SK-N-SH (cell line): Measurements from ENCODE around the gene DCDC2.

Experiments used
- ELF1 ChIP-seq: IDR thresholded peaks from 2 replicates; pipeline ENCODE4 v1.4.0; 2012
- FOSL2 ChIP-seq: IDR thresholded peaks from 2 replicates; pipeline ENCODE4 v1.4.0; 2012; ENCODE audit warnings: low read depth, mild to moderate bottlenecking, moderate library complexity, borderline replicate concordance
- FOXM1 ChIP-seq: IDR thresholded peaks from 2 replicates; pipeline ENCODE4 v1.4.0; 2012; ENCODE audit warnings: low read depth, mild to moderate bottlenecking
- GATA2 ChIP-seq: sonication (generic); formaldehyde crosslinking; IDR thresholded peaks from 2 replicates; pipeline ENCODE4 v1.5.0; 2020; ENCODE audit warnings: mild to moderate bottlenecking, missing genetic modification reagents
- TAF1 ChIP-seq: IDR thresholded peaks from 2 replicates; pipeline ENCODE4 v1.6.1; 2012; ENCODE audit warnings: low read depth, mild to moderate bottlenecking, low read length, moderate library complexity, borderline replicate concordance
- TF ChIP-seq, protein P1 (sequence below): fragments of 200-600 bp; sonication (generic); IDR thresholded peaks from 2 replicates; pipeline ENCODE4 v1.6.1; 2017; ENCODE audit warnings: antibody characterized with exemption, mild to moderate bottlenecking, moderate library complexity
- TF ChIP-seq, protein P2 (sequence below): IDR thresholded peaks from 2 replicates; pipeline ENCODE4 v1.4.0; 2012; ENCODE audit warnings: low read depth
- TF ChIP-seq, protein P3 (sequence below): fragments of 150-350 bp; IDR thresholded peaks from 2 replicates; pipeline ENCODE4 v1.6.1; 2017; ENCODE audit warnings: antibody characterized with exemption, low read length, low read depth, borderline replicate concordance
- TF ChIP-seq, protein P4 (sequence below): IDR thresholded peaks from 2 replicates; pipeline ENCODE4 v1.6.1; 2012; ENCODE audit warnings: mild to moderate bottlenecking, low read depth, low read length, moderate library complexity

DNA sequence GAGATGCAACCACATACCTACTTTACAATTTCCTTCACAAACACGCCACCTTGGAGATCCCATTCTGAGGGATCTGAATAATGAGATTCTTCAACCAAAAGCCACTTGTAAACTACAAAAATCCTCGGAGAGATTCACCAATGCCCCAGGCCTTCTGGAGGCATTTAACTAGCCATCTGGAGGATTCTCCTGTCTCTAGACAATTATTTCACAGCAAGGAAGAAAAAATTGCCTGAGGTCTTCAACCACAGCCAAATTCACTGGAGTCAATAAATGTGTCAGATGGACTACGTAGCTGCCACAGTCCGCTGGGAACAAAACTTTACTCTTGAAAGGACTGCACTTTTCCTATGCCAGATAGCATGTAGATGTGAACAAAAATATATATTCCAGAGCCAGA is 19.0 kb upstream of the DCDC2 start:
- TF ChIP-seq, protein P1, sequence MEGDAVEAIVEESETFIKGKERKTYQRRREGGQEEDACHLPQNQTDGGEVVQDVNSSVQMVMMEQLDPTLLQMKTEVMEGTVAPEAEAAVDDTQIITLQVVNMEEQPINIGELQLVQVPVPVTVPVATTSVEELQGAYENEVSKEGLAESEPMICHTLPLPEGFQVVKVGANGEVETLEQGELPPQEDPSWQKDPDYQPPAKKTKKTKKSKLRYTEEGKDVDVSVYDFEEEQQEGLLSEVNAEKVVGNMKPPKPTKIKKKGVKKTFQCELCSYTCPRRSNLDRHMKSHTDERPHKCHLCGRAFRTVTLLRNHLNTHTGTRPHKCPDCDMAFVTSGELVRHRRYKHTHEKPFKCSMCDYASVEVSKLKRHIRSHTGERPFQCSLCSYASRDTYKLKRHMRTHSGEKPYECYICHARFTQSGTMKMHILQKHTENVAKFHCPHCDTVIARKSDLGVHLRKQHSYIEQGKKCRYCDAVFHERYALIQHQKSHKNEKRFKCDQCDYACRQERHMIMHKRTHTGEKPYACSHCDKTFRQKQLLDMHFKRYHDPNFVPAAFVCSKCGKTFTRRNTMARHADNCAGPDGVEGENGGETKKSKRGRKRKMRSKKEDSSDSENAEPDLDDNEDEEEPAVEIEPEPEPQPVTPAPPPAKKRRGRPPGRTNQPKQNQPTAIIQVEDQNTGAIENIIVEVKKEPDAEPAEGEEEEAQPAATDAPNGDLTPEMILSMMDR, result no peak
- TF ChIP-seq FOXM1 (no peak), FOSL2 (no peak), TAF1 (no peak), ELF1 (no peak), GATA2 (CRISPR knock-in tag) (no peak)
- TF ChIP-seq, protein P2, sequence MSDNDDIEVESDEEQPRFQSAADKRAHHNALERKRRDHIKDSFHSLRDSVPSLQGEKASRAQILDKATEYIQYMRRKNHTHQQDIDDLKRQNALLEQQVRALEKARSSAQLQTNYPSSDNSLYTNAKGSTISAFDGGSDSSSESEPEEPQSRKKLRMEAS, result no peak
- TF ChIP-seq, protein P3, sequence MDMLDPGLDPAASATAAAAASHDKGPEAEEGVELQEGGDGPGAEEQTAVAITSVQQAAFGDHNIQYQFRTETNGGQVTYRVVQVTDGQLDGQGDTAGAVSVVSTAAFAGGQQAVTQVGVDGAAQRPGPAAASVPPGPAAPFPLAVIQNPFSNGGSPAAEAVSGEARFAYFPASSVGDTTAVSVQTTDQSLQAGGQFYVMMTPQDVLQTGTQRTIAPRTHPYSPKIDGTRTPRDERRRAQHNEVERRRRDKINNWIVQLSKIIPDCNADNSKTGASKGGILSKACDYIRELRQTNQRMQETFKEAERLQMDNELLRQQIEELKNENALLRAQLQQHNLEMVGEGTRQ, result no peak
- TF ChIP-seq, protein P4, sequence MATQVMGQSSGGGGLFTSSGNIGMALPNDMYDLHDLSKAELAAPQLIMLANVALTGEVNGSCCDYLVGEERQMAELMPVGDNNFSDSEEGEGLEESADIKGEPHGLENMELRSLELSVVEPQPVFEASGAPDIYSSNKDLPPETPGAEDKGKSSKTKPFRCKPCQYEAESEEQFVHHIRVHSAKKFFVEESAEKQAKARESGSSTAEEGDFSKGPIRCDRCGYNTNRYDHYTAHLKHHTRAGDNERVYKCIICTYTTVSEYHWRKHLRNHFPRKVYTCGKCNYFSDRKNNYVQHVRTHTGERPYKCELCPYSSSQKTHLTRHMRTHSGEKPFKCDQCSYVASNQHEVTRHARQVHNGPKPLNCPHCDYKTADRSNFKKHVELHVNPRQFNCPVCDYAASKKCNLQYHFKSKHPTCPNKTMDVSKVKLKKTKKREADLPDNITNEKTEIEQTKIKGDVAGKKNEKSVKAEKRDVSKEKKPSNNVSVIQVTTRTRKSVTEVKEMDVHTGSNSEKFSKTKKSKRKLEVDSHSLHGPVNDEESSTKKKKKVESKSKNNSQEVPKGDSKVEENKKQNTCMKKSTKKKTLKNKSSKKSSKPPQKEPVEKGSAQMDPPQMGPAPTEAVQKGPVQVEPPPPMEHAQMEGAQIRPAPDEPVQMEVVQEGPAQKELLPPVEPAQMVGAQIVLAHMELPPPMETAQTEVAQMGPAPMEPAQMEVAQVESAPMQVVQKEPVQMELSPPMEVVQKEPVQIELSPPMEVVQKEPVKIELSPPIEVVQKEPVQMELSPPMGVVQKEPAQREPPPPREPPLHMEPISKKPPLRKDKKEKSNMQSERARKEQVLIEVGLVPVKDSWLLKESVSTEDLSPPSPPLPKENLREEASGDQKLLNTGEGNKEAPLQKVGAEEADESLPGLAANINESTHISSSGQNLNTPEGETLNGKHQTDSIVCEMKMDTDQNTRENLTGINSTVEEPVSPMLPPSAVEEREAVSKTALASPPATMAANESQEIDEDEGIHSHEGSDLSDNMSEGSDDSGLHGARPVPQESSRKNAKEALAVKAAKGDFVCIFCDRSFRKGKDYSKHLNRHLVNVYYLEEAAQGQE, result no peak
